ENCODE measurements around the gene C15orf39.

DNA sequence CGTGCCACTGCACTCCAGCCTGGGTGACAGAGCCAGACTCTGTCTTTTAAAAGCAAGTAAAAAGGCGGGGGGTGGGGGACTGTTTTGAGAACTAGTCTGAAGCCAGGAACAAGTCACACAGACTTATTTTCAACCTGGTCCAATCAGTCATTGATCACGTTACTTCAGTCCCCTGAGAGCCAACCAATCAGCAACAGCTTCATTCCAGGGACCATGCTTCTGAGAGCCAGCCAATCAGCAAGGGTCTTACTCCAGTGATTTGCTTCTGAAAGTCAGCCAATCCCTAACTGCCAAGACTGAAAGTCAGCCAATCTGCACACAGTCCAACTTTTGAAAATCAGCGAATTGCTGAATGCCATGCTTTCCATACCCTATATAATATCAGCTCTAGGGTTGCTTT, 48.6 kb upstream of the C15orf39 start:
- TF ChIP-seq, protein P1, sequence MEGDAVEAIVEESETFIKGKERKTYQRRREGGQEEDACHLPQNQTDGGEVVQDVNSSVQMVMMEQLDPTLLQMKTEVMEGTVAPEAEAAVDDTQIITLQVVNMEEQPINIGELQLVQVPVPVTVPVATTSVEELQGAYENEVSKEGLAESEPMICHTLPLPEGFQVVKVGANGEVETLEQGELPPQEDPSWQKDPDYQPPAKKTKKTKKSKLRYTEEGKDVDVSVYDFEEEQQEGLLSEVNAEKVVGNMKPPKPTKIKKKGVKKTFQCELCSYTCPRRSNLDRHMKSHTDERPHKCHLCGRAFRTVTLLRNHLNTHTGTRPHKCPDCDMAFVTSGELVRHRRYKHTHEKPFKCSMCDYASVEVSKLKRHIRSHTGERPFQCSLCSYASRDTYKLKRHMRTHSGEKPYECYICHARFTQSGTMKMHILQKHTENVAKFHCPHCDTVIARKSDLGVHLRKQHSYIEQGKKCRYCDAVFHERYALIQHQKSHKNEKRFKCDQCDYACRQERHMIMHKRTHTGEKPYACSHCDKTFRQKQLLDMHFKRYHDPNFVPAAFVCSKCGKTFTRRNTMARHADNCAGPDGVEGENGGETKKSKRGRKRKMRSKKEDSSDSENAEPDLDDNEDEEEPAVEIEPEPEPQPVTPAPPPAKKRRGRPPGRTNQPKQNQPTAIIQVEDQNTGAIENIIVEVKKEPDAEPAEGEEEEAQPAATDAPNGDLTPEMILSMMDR (IDR thresholded peaks at IDR 0.05; ENCODE audit: insufficient read depth, low read length) = no peak
- no peak for TF ChIP-seq SPI1 (IDR thresholded peaks at IDR 0.05; ENCODE audit: borderline replicate concordance, low read depth)
- no peak for TF ChIP-seq REST (IDR thresholded peaks at IDR 0.05; ENCODE audit: insufficient replicate concordance, low read depth)
- no peak for TF ChIP-seq POLR2AphosphoS5 (IDR thresholded peaks at IDR 0.05; ENCODE audit: low read depth)

All from HL-60 (cell line).